Measurements from ENCODE around the gene IMPA2. TPM values are rescaled to one million over a fixed set of nuclear protein-coding genes. Genes with fewer than 3 reads are reported as not detected.

Gene IMPA2
- total and polyA plus RNA-seq, 3 donors from 2014 or later = 16.6 to 21.3 (median 16.7) TPM

- 94 to 100% methylated on average over 3 of the region's 3 CpGs for WGBS, 2 donors
- TF ChIP-seq CTCF (IDR thresholded peaks at IDR 0.05) (no peak), POLR2A (IDR thresholded peaks at IDR 0.05) (no peak)
- H3K27ac ChIP-seq = no peak overlapping the region
- no peak overlapping the region for H3K4me3 ChIP-seq
- no peaks in the 10 kb centered on the region for H3K36me3 ChIP-seq (ENCODE audit: low read depth, missing control alignments)
- intact Hi-C loops (cut with DNase I; ENCODE audit: low total_unique reads) = no loop called here
- no peaks in the 10 kb centered on the region for H3K27me3 ChIP-seq
- no peaks in the 10 kb centered on the region for H3K9me3 ChIP-seq
- no peak for DNase-seq
- no peaks in the 10 kb centered on the region for H3K4me1 ChIP-seq
Observed at GRCh38 chr18:12023375-12023774, 42.1 kb downstream of the IMPA2 start.

GRCh38 chr18:12026562-12026961, 45.3 kb downstream of the IMPA2 start:
- Histone ChIP-seq H3K4me1 (no peaks in the 10 kb centered on the region), H3K4me3 (no peak overlapping the region), H3K9me3 (no peaks in the 10 kb centered on the region), H3K36me3 (ENCODE audit: low read depth, missing control alignments) (no peaks in the 10 kb centered on the region), H3K27me3 (no peaks in the 10 kb centered on the region), H3K27ac (no peak overlapping the region)
- TF ChIP-seq CTCF (IDR thresholded peaks at IDR 0.05) (no peak), POLR2A (IDR thresholded peaks at IDR 0.05) (no peak)
- intact Hi-C loops (cut with DNase I; ENCODE audit: low total_unique reads) = no loop called here
- WGBS, 2 donors = 82 to 94% methylated on average over 4 to 5 of the region's 5 CpGs
- no peak for DNase-seq

GRCh38 chr18:12027046-12027445, 45.7 kb downstream of the IMPA2 start:
- intact Hi-C loops (cut with DNase I; ENCODE audit: low total_unique reads) = no loop called here
- Histone ChIP-seq H3K36me3 (ENCODE audit: low read depth, missing control alignments) (no peaks in the 10 kb centered on the region), H3K27me3 (no peaks in the 10 kb centered on the region), H3K27ac (no peak overlapping the region), H3K9me3 (no peaks in the 10 kb centered on the region), H3K4me3 (no peak overlapping the region), H3K4me1 (no peaks in the 10 kb centered on the region)
- DNase-seq = no peak
- 68 to 78% methylated on average over 9 of the region's 9 CpGs for WGBS, 2 donors
- TF ChIP-seq CTCF (IDR thresholded peaks at IDR 0.05) (no peak), POLR2A (IDR thresholded peaks at IDR 0.05) (no peak)

- H3K9me3 ChIP-seq = no peaks in the 10 kb centered on the region
- H3K27me3 ChIP-seq = no peaks in the 10 kb centered on the region
- no peak for DNase-seq
- no peak for TF ChIP-seq POLR2A (IDR thresholded peaks at IDR 0.05)
- TF ChIP-seq CTCF (IDR thresholded peaks at IDR 0.05) = no peak
- intact Hi-C loops (cut with DNase I; ENCODE audit: low total_unique reads) = no loop called here
- WGBS, 2 donors = 84 to 85% methylated on average over 4 of the region's 4 CpGs
- no peaks in the 10 kb centered on the region for H3K36me3 ChIP-seq (ENCODE audit: low read depth, missing control alignments)
- no peak overlapping the region for H3K4me3 ChIP-seq
- H3K4me1 ChIP-seq = no peaks in the 10 kb centered on the region
- H3K27ac ChIP-seq = no peak overlapping the region
Observed at GRCh38 chr18:12027480-12027879, 46.2 kb downstream of the IMPA2 start.

DNA sequence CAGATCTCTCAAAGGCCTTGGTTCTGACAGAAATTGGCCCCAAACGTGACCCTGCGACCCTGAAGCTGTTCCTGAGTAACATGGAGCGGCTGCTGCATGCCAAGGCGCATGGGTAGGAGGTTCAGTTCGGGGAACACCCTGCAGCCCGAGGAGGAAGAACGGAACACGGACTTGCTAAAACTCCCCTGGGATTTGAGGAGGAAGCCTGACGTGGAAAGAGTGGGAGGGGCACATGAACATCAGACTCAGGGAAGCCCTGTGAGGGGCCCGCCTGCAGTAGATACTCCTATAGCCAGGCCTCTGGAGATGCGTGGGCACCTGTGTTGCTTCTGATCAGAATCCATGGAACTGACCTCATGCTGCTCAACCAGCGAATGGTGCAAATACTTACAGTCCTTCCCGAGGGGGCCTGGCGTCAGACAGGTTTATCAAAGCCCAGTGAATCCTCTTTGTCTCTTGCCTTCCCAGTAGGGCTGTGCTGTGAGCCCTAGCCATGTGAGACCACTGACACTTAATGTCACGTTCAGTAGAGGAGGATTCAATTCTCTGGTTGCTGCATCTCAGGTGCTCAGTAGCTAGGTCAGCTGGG, 46.8 kb downstream of the IMPA2 start:
- TF ChIP-seq CTCF (IDR thresholded peaks at IDR 0.05) (no peak), POLR2A (IDR thresholded peaks at IDR 0.05) (no peak)
- no peak overlapping the region for H3K27ac ChIP-seq
- no peaks in the 10 kb centered on the region for H3K4me1 ChIP-seq
- intact Hi-C loops (cut with DNase I; ENCODE audit: low total_unique reads) = no loop called here
- WGBS, 2 donors = 62 to 64% methylated on average over 13 to 15 of the region's 15 CpGs
- H3K27me3 ChIP-seq = no peaks in the 10 kb centered on the region
- peak; percentile 18 for DNase-seq
- no peaks in the 10 kb centered on the region for H3K36me3 ChIP-seq (ENCODE audit: low read depth, missing control alignments)
- no peak overlapping the region for H3K4me3 ChIP-seq
- no peaks in the 10 kb centered on the region for H3K9me3 ChIP-seq

All from testis (tissue), 3 donors.